GM23338 (cell line): ENCODE data around the gene HK1. TPM values are rescaled to one million over a fixed set of nuclear protein-coding genes. Genes with fewer than 3 reads are reported as not detected.

Source experiments
- ATAC-seq: fragments of 200-7000 bp; cut with Tn5 transposase; 3 replicates; pipeline ENCODE4 v1.9.1; 2020
- DNase-seq: peaks from one replicate; pipeline ENCODE4 v3.0.0-alpha.2; 2015; ENCODE audit warnings: low spot score
- H2AFZ ChIP-seq: fragments of 200-600 bp; sonication (generic); 2 replicates; pipeline ENCODE4 v1.8.0; 2016; ENCODE audit warnings: antibody characterized with exemption, mild to moderate bottlenecking, moderate library complexity
- H3F3A ChIP-seq: fragments of 200-600 bp; sonication (generic); replicated peaks from 2 replicates; pipeline ENCODE4 v1.8.0; 2017; ENCODE audit warnings: antibody characterized with exemption, mixed run types, low read depth
- H3K27ac ChIP-seq: fragments of 200-600 bp; sonication (generic); 2 replicates; pipeline ENCODE4 v1.6.1; 2016; ENCODE audit warnings: low read depth
- H3K27me3 ChIP-seq: fragments of 200-600 bp; sonication (generic); 2 replicates; pipeline ENCODE4 v1.8.0; 2016; ENCODE audit warnings: mild to moderate bottlenecking, mixed run types, moderate library complexity; ENCODE audit not compliant: insufficient read depth
- H3K36me3 ChIP-seq: fragments of 200-600 bp; sonication (generic); 2 replicates; pipeline ENCODE4 v1.8.0; 2016; ENCODE audit warnings: mild to moderate bottlenecking; ENCODE audit not compliant: insufficient read depth
- H3K4me1 ChIP-seq: fragments of 200-600 bp; sonication (generic); 2 replicates; pipeline ENCODE4 v1.8.0; 2016; ENCODE audit warnings: mild to moderate bottlenecking, moderate library complexity; ENCODE audit not compliant: insufficient read depth
- H3K4me2 ChIP-seq: fragments of 200-600 bp; sonication (generic); 2 replicates; pipeline ENCODE4 v1.7.1; 2017; ENCODE audit warnings: mixed run types
- H3K4me3 ChIP-seq: fragments of 200-600 bp; sonication (generic); 2 replicates; pipeline ENCODE4 v1.6.1; 2016; ENCODE audit warnings: mixed run types
- H3K79me2 ChIP-seq: fragments of 200-600 bp; sonication (generic); replicated peaks from 2 replicates; pipeline ENCODE4 v1.8.0; 2017; ENCODE audit warnings: mild to moderate bottlenecking; ENCODE audit not compliant: insufficient read depth
- H3K9me2 ChIP-seq: fragments of 200-600 bp; sonication (generic); 2 replicates; pipeline ENCODE4 v1.8.0; 2017; ENCODE audit not compliant: insufficient read depth
- H4K20me1 ChIP-seq: fragments of 200-600 bp; sonication (generic); replicated peaks from 2 replicates; pipeline ENCODE4 v1.8.0; 2017; ENCODE audit warnings: mild to moderate bottlenecking; ENCODE audit not compliant: insufficient read depth
- H3K27ac Mint-ChIP-seq: 2 replicates; pipeline ENCODE4 v1.8.0; 2020; ENCODE audit warnings: inconsistent platforms, mild to moderate bottlenecking, moderate library complexity, mixed read lengths
- H3K27me3 Mint-ChIP-seq: 3 replicates; pipeline ENCODE4 v1.8.0; 2022; ENCODE audit warnings: low read depth, mild to moderate bottlenecking, moderate library complexity, mixed read lengths, inconsistent platforms; ENCODE audit not compliant: insufficient read depth, poor library complexity
- H3K36me3 Mint-ChIP-seq: 3 replicates; pipeline ENCODE4 v1.8.0; 2021; ENCODE audit warnings: low read depth, mild to moderate bottlenecking, inconsistent platforms, moderate library complexity, mixed read lengths
- H3K4me1 Mint-ChIP-seq: 3 replicates; pipeline ENCODE4 v1.8.0; 2020; ENCODE audit warnings: mild to moderate bottlenecking, inconsistent platforms, mixed read lengths
- H3K4me3 Mint-ChIP-seq: 3 replicates; pipeline ENCODE4 v1.8.0; 2021; ENCODE audit warnings: moderate library complexity, mild to moderate bottlenecking, inconsistent platforms, mixed read lengths
- H3K9me3 Mint-ChIP-seq: 3 replicates; pipeline ENCODE4 v1.8.0; 2020; ENCODE audit warnings: moderate library complexity, mild to moderate bottlenecking, inconsistent platforms, mixed read lengths
- CREB1 ChIP-seq: fragments of 250-450 bp; sonication (Bioruptor Pico); IDR thresholded peaks from 2 replicates; pipeline ENCODE4 v1.5.0; 2020; ENCODE audit warnings: low read depth, mild to moderate bottlenecking, moderate library complexity
- CTCF ChIP-seq, 2 experiments: fragments of 200-600 bp in 1 of 2; sonication (generic) in 1 of 2; conservative IDR thresholded peaks; 2 replicates each; pipeline versions ENCODE4 v1.5.1 to v1.6.1; 2016 to 2017; ENCODE audit warnings: antibody characterized with exemption in 2 of 2, low read depth in 2 of 2, mild to moderate bottlenecking in 2 of 2, moderate library complexity in 1 of 2
- EZH2 ChIP-seq: fragments of 200-600 bp; sonication (generic); IDR thresholded peaks from one replicate; pipeline ENCODE4 v1.8.0; 2017; ENCODE audit warnings: antibody characterized with exemption, mild to moderate bottlenecking, low read depth; ENCODE audit not compliant: unreplicated experiment
- NANOG ChIP-seq: IDR thresholded peaks from 2 replicates; pipeline ENCODE4 v1.6.1; 2016; ENCODE audit warnings: antibody characterized with exemption, borderline replicate concordance
- STAT1 ChIP-seq: IDR thresholded peaks from one replicate; pipeline ENCODE4 v1.6.1; 2016; ENCODE audit warnings: antibody characterized with exemption; ENCODE audit not compliant: unreplicated experiment
- ZNF114 ChIP-seq: fragments of 250-450 bp; sonication (Bioruptor Pico); IDR thresholded peaks from 2 replicates; pipeline ENCODE4 v1.5.0; 2020; ENCODE audit warnings: mild to moderate bottlenecking, moderate library complexity
- ZNF331 ChIP-seq: fragments of 250-450 bp; sonication (Bioruptor Pico); IDR thresholded peaks from 2 replicates; pipeline ENCODE4 v1.5.0; 2020; ENCODE audit warnings: low read depth, mild to moderate bottlenecking, moderate library complexity
- polyA plus RNA-seq: library from polyadenylated mRNA; unstranded; fragments of >200 nt; fragmentation: Nextera tagmentation; extraction: Ambion mirVana; gene quantifications from 2 replicates; pipeline ENCODE4 v1.2.1, GENCODE V29; 2016
- total RNA-seq: library from RNA; depleted of rRNA; stranded (reverse); fragments of >200 nt; shearing (Covaris generic); gene quantifications from 2 replicates; pipeline ENCODE4 v1.2.3, GENCODE V29; 2014
- TF ChIP-seq, protein P1 (sequence below): IDR thresholded peaks from 2 replicates; pipeline ENCODE4 v1.6.1; 2016; ENCODE audit warnings: antibody characterized with exemption
- TF ChIP-seq, protein P2 (sequence below): fragments of 250-450 bp; sonication (Bioruptor Pico); IDR thresholded peaks from 2 replicates; pipeline ENCODE4 v1.5.0; 2020; ENCODE audit warnings: mild to moderate bottlenecking, moderate library complexity

HK1 gene
- total and polyA plus RNA-seq, 2 experiments from 2014 or later, result 76.6 to 229 TPM

DNA sequence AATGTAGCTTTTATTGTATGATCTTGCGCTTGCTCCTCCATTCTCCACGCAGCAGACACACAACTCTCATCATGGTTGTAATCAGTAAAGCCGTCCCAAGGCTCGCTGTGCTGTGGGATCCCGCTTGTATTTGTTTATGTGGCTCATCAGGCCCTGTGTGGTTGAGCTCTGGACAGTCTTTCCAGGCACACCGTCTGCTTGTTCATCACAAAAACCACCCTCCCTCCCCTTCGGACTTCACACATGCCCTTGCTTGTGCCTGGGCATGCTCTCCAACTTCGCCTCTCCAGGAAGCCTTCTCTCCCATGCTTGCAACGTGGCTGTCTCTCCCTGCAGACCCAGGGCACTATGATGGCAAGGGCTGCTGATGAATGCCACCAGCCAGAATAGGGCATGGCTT is 62.4 kb downstream of the HK1 start:
- Mint-ChIP-seq H3K9me3 (no peaks in the 10 kb centered on the region), H3K4me3 (no peak overlapping the region), H3K27me3 (peaks cover 18% of the 10 kb centered on the region), H3K36me3 (peaks cover 30% of the 10 kb centered on the region), H3K4me1 (peaks cover 73% of the 10 kb centered on the region), H3K27ac (no peak overlapping the region)
- Histone ChIP-seq H3K79me2 (peaks cover 98% of the 10 kb centered on the region), H3K4me3 (no peak overlapping the region), H3K27ac (no peak overlapping the region), H3K9me2 (0 out of 2 replicates have a peak, but pooled peaks cover 3% of the 10 kb centered on the region), H3K27me3 (no peaks in the 10 kb centered on the region), H3K36me3 (peaks cover 10% of the 10 kb centered on the region; the same call in 1 of the 2 replicates), H3K4me2 (no peak overlapping the region), H3K4me1 (peaks cover 73% of the 10 kb centered on the region), H4K20me1 (peaks cover under 1% of the 10 kb centered on the region; the same call in 1 of the 2 replicates), H2AFZ (no peak overlapping the region), H3F3A (peaks cover 9% of the 10 kb centered on the region)
- ATAC-seq, result no peak
- DNase-seq, result no peak
- TF ChIP-seq EZH2 (no peak), ZNF331 (CRISPR knock-in tag) (no peak)
- TF ChIP-seq, protein P1, sequence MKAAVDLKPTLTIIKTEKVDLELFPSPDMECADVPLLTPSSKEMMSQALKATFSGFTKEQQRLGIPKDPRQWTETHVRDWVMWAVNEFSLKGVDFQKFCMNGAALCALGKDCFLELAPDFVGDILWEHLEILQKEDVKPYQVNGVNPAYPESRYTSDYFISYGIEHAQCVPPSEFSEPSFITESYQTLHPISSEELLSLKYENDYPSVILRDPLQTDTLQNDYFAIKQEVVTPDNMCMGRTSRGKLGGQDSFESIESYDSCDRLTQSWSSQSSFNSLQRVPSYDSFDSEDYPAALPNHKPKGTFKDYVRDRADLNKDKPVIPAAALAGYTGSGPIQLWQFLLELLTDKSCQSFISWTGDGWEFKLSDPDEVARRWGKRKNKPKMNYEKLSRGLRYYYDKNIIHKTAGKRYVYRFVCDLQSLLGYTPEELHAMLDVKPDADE, result no peak

DNA sequence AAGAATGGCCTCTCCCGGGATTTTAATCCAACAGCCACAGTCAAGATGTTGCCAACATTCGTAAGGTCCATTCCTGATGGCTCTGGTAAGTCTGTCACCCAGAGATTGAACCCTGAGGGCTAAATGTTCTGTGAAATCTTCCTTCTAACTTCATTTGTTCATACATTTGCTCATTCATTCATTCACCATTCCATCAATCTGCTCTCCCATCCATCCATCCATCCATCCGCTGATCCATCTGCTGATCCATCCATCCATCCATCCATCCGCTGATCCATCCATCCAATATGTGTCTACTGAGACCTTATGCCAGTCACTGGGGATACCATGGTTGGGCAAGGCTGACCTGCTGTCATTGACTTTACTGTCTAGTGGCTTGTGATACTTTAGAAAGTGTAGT is 65.6 kb downstream of the HK1 start:
- Histone ChIP-seq H3K36me3 (peaks cover 10% of the 10 kb centered on the region; the same call in 1 of the 2 replicates), H2AFZ (no peak overlapping the region), H3F3A (peaks cover 9% of the 10 kb centered on the region), H4K20me1 (no peaks in the 10 kb centered on the region), H3K4me2 (peak overlapping the region; percentile 74; the same call in 1 of the 2 replicates), H3K27ac (peak overlapping the region; percentile 89), H3K4me3 (no peak overlapping the region), H3K4me1 (peaks cover 73% of the 10 kb centered on the region), H3K9me2 (0 out of 2 replicates have a peak, but pooled peaks cover 3% of the 10 kb centered on the region), H3K27me3 (no peaks in the 10 kb centered on the region), H3K79me2 (peaks cover 98% of the 10 kb centered on the region)
- H3K27me3 Mint-ChIP-seq, result peaks cover 6% of the 10 kb centered on the region
- no peaks in the 10 kb centered on the region for H3K9me3 Mint-ChIP-seq
- no peak overlapping the region for H3K27ac Mint-ChIP-seq
- TF ChIP-seq, protein P1, result no peak
- TF ChIP-seq, protein P2, sequence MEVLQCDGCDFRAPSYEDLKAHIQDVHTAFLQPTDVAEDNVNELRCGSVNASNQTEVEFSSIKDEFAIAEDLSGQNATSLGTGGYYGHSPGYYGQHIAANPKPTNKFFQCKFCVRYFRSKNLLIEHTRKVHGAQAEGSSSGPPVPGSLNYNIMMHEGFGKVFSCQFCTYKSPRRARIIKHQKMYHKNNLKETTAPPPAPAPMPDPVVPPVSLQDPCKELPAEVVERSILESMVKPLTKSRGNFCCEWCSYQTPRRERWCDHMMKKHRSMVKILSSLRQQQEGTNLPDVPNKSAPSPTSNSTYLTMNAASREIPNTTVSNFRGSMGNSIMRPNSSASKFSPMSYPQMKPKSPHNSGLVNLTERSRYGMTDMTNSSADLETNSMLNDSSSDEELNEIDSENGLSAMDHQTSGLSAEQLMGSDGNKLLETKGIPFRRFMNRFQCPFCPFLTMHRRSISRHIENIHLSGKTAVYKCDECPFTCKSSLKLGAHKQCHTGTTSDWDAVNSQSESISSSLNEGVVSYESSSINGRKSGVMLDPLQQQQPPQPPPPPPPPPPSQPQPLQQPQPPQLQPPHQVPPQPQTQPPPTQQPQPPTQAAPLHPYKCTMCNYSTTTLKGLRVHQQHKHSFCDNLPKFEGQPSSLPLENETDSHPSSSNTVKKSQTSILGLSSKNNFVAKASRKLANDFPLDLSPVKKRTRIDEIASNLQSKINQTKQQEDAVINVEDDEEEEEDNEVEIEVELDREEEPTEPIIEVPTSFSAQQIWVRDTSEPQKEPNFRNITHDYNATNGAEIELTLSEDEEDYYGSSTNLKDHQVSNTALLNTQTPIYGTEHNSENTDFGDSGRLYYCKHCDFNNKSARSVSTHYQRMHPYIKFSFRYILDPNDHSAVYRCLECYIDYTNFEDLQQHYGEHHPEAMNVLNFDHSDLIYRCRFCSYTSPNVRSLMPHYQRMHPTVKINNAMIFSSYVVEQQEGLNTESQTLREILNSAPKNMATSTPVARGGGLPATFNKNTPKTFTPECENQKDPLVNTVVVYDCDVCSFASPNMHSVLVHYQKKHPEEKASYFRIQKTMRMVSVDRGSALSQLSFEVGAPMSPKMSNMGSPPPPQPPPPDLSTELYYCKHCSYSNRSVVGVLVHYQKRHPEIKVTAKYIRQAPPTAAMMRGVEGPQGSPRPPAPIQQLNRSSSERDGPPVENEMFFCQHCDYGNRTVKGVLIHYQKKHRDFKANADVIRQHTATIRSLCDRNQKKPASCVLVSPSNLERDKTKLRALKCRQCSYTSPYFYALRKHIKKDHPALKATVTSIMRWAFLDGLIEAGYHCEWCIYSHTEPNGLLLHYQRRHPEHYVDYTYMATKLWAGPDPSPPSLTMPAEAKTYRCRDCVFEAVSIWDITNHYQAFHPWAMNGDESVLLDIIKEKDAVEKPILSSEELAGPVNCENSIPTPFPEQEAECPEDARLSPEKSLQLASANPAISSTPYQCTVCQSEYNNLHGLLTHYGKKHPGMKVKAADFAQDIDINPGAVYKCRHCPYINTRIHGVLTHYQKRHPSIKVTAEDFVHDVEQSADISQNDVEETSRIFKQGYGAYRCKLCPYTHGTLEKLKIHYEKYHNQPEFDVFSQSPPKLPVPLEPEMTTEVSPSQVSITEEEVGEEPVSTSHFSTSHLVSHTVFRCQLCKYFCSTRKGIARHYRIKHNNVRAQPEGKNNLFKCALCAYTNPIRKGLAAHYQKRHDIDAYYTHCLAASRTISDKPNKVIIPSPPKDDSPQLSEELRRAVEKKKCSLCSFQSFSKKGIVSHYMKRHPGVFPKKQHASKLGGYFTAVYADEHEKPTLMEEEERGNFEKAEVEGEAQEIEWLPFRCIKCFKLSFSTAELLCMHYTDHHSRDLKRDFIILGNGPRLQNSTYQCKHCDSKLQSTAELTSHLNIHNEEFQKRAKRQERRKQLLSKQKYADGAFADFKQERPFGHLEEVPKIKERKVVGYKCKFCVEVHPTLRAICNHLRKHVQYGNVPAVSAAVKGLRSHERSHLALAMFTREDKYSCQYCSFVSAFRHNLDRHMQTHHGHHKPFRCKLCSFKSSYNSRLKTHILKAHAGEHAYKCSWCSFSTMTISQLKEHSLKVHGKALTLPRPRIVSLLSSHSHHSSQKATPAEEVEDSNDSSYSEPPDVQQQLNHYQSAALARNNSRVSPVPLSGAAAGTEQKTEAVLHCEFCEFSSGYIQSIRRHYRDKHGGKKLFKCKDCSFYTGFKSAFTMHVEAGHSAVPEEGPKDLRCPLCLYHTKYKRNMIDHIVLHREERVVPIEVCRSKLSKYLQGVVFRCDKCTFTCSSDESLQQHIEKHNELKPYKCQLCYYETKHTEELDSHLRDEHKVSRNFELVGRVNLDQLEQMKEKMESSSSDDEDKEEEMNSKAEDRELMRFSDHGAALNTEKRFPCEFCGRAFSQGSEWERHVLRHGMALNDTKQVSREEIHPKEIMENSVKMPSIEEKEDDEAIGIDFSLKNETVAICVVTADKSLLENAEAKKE (CRISPR knock-in tag), result no peak
- TF ChIP-seq CTCF (conservative IDR thresholded peaks at IDR 0.05; ENCODE audit: low read depth in 2 of 2) (no peak), ZNF114 (CRISPR knock-in tag) (no peak), NANOG (no peak), CREB1 (no peak), STAT1 (no peak)
- H3K4me3 Mint-ChIP-seq, result no peak overlapping the region; the same call in 2 of the 3 replicates
- peaks cover 78% of the 10 kb centered on the region for H3K4me1 Mint-ChIP-seq
- H3K36me3 Mint-ChIP-seq, result peaks cover 50% of the 10 kb centered on the region
- ATAC-seq (no peak), DNase-seq (no peak)
